Activated naive CD8-positive, alpha-beta T cell treated with anti-CD3 and anti-CD28 coated beads, Interleukin-2, amount 50 U/mL, for 24 hours (primary cell): ENCODE data around the gene PRRC2B.
A peak's percentile ranks its signal among the peaks of the same experiment; 100 is the strongest.

Experiments
- ATAC-seq: fragments of 150-1000 bp; cut with Tn5 transposase; one replicate; pipeline ENCODE4 v1.10.0; 2021
- DNase-seq: peaks from one replicate; pipeline ENCODE4 v3.0.0; 2021
- H3K27ac Mint-ChIP-seq: one replicate; pipeline ENCODE4 v1.8.0; 2021; ENCODE audit warnings: mild to moderate bottlenecking, mixed read lengths
- H3K27me3 Mint-ChIP-seq: one replicate; pipeline ENCODE4 v1.8.0; 2021; ENCODE audit warnings: mixed read lengths
- H3K36me3 Mint-ChIP-seq: one replicate; pipeline ENCODE4 v1.8.0; 2021; ENCODE audit warnings: low read depth, mixed read lengths
- H3K4me1 Mint-ChIP-seq: one replicate; pipeline ENCODE4 v1.8.0; 2021; ENCODE audit warnings: mixed read lengths
- H3K4me3 Mint-ChIP-seq: one replicate; pipeline ENCODE4 v1.8.0; 2021; ENCODE audit warnings: mild to moderate bottlenecking, moderate library complexity, mixed read lengths
- H3K9me3 Mint-ChIP-seq: one replicate; pipeline ENCODE4 v1.8.0; 2021; ENCODE audit warnings: mixed read lengths

The PRRC2B gene

DNA sequence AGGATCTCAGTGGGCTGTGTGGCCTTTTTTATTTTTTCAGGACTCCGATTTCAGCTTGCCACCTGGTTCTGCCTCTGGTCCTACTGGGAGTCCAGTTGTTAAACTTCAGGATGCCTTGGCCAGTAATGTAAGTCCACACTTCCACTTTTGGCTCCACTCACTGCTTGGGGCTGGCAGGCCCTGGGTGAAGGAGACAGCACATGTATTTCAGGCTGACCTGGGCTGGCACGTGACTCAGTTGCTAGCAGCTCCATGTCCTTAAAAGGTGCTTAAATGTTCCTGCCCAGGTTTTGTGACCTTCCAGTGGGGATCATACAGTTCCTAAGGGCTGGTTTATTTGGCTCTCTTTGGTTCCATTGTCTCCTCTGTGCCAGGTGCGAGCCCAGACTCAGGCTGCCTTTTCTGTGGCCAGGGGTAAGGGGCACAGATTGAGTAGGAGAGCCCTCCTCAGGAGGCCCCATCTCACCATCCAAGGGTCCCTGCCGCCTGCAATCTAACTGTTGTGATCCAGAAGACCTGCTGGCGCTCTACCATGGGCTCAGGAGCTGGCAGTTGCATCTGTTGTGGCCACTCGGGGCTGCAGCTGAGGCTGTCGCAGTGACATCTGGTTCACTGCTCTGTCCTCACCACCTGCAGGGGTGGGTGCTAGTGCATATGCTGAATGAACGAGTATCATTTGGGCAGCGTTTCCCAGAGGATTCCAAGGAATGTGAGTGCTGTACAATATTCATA is 89.6 kb downstream of the PRRC2B start:
- Mint-ChIP-seq H3K4me3 (no peak overlapping the region), H3K4me1 (no peaks in the 10 kb centered on the region), H3K27me3 (no peaks in the 10 kb centered on the region), H3K27ac (no peak overlapping the region), H3K36me3 (peaks cover 48% of the 10 kb centered on the region), H3K9me3 (no peaks in the 10 kb centered on the region)
- no peak for ATAC-seq
- DNase-seq: no peak

DNA sequence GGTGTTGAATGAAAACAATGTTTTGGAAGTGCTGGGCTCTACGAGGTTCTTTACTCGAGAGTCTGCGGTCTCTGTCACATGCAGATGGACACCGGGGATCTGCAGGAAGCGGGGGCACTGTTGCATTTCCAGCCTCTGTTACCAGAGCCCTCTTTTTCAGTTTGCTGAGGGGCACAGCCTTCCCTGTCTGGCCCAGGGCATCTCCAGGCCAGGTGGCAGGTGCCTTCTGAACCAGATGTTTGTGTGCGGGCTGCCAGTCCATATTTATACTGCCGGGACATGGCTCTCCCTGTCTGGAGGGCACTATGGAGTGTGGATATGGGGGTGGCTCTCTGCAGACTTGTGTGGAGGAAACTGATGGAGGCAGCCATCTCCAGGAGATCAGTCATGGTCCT is 90.2 kb downstream of the PRRC2B start:
- no peak for DNase-seq
- Mint-ChIP-seq H3K4me1 (no peaks in the 10 kb centered on the region), H3K36me3 (peaks cover 51% of the 10 kb centered on the region), H3K27me3 (no peaks in the 10 kb centered on the region), H3K4me3 (no peak overlapping the region), H3K9me3 (no peaks in the 10 kb centered on the region), H3K27ac (no peak overlapping the region)
- ATAC-seq: no peak

DNA sequence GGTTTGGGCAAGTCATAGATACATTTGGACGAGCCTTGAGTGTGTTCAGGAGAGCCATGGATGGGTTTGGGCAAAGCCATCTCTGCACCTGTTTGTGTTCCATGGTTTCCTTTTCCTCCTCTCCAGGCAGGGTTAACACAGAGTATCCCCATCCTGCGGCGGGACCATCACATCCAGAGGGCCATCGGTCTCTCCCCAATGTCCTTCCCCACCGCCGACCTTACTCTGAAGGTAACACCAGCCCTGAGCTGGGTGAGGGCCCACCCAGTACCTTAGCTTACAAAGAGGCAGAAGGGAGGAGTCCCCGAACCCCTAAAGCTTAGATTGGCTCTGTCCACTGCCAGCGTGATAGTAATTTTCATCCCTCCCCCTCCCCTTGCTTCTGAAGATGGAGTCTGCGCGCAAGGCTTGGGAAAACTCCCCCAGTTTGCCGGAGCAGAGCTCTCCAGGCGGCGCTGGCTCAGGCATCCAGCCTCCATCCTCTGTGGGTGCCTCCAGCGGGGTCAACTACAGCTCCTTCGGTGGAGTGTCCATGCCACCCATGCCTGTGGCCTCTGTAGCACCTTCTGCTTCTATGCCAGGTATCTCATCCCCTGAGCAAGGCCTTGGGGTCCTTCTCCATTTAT is 90.8 kb downstream of the PRRC2B start:
- ATAC-seq: no peak
- H3K9me3 Mint-ChIP-seq: no peaks in the 10 kb centered on the region
- peaks cover 50% of the 10 kb centered on the region for H3K36me3 Mint-ChIP-seq
- no peaks in the 10 kb centered on the region for H3K27me3 Mint-ChIP-seq
- H3K4me1 Mint-ChIP-seq: no peaks in the 10 kb centered on the region
- no peak overlapping the region for H3K27ac Mint-ChIP-seq
- H3K4me3 Mint-ChIP-seq: no peak overlapping the region
- no peak for DNase-seq

DNA sequence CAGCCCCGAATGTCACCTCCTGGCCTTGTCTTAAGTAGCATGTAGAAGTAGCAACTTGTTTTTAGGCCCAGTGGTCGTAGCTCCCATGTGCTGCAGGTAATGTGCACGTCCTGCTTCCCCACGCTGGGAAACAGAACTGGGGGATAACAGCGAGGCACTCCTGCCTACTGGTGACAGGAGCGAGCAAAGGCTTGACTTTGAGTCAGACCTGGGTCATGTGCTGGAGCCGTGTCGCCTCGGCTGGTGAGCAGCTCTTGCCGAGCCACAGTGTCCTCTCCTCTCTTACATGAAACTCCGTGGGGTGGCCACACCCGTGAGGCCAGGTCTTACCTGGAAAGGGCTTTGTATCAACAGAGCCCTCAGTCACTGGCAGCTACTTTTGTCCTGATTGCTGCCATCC is 91.3 kb downstream of the PRRC2B start:
- DNase-seq (no peak), ATAC-seq (no peak)
- Mint-ChIP-seq H3K27ac (no peak overlapping the region), H3K4me1 (no peaks in the 10 kb centered on the region), H3K36me3 (peaks cover 51% of the 10 kb centered on the region), H3K27me3 (no peaks in the 10 kb centered on the region), H3K9me3 (no peaks in the 10 kb centered on the region), H3K4me3 (no peak overlapping the region)

DNA sequence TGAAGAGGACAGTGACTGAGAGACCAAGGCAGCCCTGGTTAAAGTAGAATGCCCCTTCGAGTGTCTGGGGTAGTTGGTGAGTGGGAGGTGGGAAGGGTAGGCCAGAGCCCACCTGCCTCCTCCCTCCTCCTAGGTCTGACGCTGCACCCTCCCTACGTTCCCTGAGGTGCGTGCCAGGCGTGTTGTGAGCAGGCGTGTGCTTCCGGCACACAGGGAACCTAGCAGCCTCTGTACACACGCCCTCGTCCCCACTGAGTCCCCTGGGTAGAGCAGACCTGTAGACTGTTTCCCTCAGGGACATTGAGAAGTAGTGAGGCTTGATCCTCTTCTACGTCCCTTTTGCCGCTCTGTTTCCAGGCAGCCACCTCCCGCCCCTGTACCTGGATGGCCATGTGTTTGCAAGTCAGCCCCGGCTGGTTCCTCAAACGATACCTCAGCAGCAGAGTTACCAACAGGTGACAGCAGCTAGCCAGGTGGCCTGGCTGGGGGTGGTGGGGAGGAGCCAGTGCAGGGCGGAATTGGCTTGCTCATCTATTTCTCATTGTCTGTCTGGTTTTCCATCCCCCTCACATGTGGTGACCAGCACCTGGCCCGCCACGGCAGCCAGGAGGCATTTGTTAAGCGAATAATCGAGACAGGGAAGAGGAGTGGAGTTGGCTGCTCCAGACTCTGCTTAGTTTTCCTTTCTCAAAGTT is 92.0 kb downstream of the PRRC2B start:
- no peaks in the 10 kb centered on the region for H3K4me1 Mint-ChIP-seq
- ATAC-seq (no peak), DNase-seq (no peak)
- H3K27ac Mint-ChIP-seq: peak overlapping the region; percentile 57
- H3K9me3 Mint-ChIP-seq: no peaks in the 10 kb centered on the region
- peaks cover 52% of the 10 kb centered on the region for H3K36me3 Mint-ChIP-seq
- no peaks in the 10 kb centered on the region for H3K27me3 Mint-ChIP-seq
- H3K4me3 Mint-ChIP-seq: no peak overlapping the region

DNA sequence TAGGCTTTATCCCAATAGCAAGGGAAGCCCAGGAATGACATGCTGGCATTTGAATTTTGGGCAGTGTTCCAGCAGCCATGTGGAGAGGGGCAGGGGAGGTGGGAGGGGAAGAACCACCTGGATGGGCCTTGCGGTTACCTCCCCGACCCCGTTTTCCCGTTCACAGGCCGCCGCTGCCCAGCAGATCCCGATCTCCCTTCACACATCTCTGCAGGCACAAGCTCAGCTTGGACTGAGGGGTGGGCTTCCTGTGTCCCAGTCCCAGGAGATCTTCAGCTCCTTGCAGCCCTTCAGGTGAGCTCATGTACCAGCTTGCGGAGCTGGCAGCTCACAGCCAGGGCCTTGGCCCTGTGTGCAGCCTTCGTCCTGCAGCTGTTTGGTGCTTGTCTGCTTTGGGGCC is 93.1 kb downstream of the PRRC2B start:
- Mint-ChIP-seq H3K36me3 (peaks cover 56% of the 10 kb centered on the region), H3K4me1 (no peaks in the 10 kb centered on the region), H3K27me3 (no peaks in the 10 kb centered on the region), H3K27ac (no peak overlapping the region), H3K9me3 (no peaks in the 10 kb centered on the region), H3K4me3 (no peak overlapping the region)
- DNase-seq: no peak
- no peak for ATAC-seq

DNA sequence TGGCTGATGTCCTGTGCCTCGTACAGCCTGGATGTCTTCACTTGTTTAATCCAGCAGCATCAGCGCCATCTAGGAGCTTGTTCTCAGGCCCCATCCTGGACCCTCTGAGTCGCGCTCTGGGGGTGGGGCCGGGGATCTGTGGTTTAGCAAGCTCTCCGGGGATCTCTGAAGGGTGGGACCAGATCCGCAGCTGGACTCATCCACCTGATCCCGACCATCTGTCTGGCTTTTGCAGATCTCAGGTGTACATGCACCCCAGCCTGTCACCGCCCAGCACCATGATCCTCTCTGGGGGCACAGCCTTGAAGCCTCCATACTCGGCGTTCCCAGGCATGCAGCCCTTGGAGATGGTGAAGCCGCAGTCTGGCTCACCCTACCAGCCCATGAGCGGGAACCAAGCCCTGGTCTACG is 93.7 kb downstream of the PRRC2B start:
- no peak for DNase-seq
- Mint-ChIP-seq H3K27ac (no peak overlapping the region), H3K36me3 (peaks cover 52% of the 10 kb centered on the region), H3K27me3 (no peaks in the 10 kb centered on the region), H3K4me1 (no peaks in the 10 kb centered on the region), H3K4me3 (no peak overlapping the region), H3K9me3 (no peaks in the 10 kb centered on the region)
- peak; percentile 12 for ATAC-seq

DNA sequence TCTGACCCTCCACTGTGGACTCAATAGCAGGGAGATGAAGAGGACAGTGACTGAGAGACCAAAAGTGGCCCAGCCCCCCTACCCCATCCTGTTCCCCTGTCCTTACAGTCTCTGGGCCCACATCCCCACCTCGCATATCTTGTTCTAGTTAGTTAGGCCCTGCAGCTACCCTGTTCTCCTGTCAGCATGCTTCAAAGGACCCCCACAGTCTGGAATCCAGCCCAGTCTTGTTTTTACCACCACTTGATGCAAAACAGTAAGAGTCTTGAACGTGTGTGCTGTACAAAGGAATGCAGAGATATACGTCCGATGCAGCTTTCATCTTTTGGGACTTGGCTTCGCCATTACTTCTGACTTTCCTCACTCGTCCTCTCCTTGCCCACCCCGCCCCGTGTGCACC is 96.6 kb downstream of the PRRC2B start:
- H3K4me3 Mint-ChIP-seq: no peak overlapping the region
- no peaks in the 10 kb centered on the region for H3K4me1 Mint-ChIP-seq
- no peak for ATAC-seq
- H3K27ac Mint-ChIP-seq: no peak overlapping the region
- peaks cover 63% of the 10 kb centered on the region for H3K36me3 Mint-ChIP-seq
- no peak for DNase-seq
- H3K27me3 Mint-ChIP-seq: no peaks in the 10 kb centered on the region
- H3K9me3 Mint-ChIP-seq: no peaks in the 10 kb centered on the region

DNA sequence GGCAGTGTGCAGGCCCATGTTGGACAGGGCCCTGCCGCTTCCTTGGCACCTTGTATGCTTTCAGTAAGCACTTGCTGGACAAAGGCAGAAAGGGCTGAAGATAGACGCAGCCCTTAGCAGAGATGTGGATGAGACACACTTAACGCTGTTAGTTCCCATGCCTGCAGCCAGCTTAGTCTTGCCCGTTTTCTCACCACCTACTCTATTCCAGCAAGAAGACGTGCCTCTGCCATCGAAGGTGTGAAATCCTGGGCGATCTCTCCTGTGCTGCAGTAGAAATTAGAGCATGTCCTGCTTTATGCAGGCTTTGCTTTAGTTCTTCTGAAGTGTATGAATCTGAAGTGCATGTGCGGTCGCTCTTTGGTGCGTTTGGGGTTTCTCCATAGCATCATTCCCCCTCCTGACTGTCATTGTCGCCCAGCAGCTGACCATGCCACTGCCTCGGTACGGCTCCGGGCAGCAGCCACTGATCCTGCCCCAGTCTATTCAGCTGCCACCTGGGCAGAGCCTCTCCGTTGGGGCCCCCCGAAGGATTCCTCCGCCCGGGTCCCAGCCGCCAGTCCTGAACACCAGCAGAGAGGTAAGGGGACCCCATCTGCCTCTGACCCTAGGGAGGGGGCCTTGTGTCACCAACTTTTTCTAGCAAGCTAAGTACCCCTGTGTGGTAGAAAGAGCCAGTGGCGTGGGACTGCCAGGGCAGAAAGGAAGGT is 97.3 kb downstream of the PRRC2B start:
- ATAC-seq (no peak), DNase-seq (no peak)
- no peak overlapping the region for H3K27ac Mint-ChIP-seq
- no peaks in the 10 kb centered on the region for H3K4me1 Mint-ChIP-seq
- no peaks in the 10 kb centered on the region for H3K9me3 Mint-ChIP-seq
- no peak overlapping the region for H3K4me3 Mint-ChIP-seq
- peaks cover 63% of the 10 kb centered on the region for H3K36me3 Mint-ChIP-seq
- H3K27me3 Mint-ChIP-seq: no peaks in the 10 kb centered on the region

DNA sequence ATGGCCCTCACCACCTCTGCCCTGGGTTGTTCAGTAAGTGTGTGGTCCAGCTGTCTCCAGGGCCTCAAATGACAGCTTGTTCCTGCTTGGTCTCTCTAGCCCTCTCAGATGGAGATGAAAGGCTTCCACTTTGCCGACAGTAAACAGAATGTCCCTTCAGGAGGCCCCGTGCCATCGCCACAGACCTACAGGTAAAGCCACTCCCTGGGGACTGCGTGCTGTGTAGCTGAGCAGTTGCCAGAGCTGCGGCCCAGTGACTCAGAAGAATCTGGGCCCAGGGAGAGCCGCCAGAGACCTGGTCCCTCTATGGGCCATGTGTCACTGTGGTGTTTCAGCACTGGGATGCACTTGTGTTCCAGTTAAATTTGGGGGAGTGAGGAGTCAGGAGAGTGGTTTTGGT is 98.2 kb downstream of the PRRC2B start:
- no peak overlapping the region for H3K4me3 Mint-ChIP-seq
- H3K4me1 Mint-ChIP-seq: no peaks in the 10 kb centered on the region
- H3K36me3 Mint-ChIP-seq: peaks cover 61% of the 10 kb centered on the region
- H3K9me3 Mint-ChIP-seq: no peaks in the 10 kb centered on the region
- no peak for ATAC-seq
- H3K27ac Mint-ChIP-seq: no peak overlapping the region
- no peak for DNase-seq
- H3K27me3 Mint-ChIP-seq: no peaks in the 10 kb centered on the region

DNA sequence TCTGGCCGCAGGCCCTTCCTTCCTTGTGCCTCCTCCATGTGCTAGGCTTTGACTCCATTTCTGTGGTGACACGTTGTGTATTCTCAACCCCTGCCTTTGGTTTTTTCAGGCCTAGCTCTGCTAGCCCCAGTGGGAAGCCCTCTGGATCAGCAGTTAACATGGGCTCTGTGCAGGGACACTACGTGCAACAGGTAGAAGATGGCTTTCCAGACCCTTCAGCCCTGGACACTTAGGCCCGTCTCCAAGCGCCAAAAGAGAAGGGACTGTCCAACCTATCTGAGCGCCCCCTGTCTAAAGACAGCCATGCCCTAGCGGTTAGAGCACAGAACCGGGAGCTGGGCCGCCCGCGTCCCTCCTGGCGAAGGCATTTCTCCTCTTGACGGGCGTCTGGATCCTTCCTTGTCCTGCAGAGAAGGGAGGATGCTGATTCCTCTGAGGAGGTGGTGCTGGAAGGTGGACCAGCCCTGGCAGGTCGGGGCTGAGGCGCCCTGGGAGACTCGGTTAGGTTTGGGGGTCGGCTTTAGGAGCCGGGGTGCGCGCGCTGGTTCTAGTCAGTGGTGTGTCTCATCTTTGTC is 100.5 kb downstream of the PRRC2B start:
- peaks cover 47% of the 10 kb centered on the region for H3K36me3 Mint-ChIP-seq
- DNase-seq (no peak), ATAC-seq (no peak)
- H3K4me1 Mint-ChIP-seq: peaks cover 6% of the 10 kb centered on the region
- H3K27ac Mint-ChIP-seq: no peak overlapping the region
- H3K9me3 Mint-ChIP-seq: no peaks in the 10 kb centered on the region
- no peaks in the 10 kb centered on the region for H3K27me3 Mint-ChIP-seq
- no peak overlapping the region for H3K4me3 Mint-ChIP-seq

DNA sequence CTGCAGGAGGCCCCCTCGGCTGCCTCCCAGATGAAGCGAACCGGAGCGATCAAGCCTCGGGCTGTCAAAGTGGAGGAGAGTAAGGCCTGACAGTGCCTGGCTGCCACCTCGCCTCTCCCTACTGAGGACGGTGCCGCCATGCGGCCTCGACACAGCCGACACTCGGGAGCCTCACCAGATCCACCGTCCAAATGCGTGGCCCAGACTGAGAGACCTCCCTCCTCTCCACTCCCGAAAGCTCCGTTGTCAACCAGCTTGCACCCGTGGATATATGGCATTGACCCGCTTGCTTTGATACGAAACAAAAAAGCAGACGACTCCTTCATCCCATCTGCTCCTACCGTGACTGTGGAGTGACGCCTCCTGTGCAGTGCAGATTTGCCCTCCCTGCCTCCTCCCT is 101.9 kb downstream of the PRRC2B start:
- ATAC-seq: no peak
- DNase-seq: no peak
- Mint-ChIP-seq H3K27ac (no peak overlapping the region), H3K4me1 (peaks cover 20% of the 10 kb centered on the region), H3K27me3 (no peaks in the 10 kb centered on the region), H3K9me3 (no peaks in the 10 kb centered on the region), H3K36me3 (peaks cover 36% of the 10 kb centered on the region), H3K4me3 (no peak overlapping the region)

DNA sequence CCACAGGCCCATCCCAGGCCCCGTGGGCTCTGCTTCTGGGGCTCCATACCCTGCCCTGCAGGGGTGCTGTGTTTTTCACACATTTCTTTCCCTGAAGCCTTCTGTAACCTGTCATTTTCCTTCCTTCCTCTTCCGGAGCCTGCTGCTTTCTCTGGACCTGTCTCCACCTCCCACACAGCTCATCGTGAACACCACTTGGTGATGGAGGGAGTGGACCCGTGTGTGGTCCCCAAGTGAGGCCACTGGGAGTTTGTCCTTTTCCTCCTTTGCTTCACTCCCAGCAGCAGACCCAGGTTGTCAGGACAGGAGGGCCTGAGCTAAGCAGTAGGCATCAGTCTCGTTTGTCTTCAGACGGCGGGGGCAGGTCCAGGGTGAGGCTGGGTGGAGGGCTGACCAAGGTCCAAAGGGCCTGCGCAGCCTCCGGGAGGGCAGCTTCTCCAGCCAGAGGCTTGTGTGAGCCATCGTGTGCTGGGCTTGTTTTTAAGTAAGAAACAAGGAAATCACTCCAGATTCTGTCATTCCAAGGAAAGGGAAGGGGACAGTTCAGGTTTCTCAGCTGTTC is 103.0 kb downstream of the PRRC2B start:
- peaks cover 32% of the 10 kb centered on the region for H3K4me1 Mint-ChIP-seq
- no peak overlapping the region for H3K27ac Mint-ChIP-seq
- no peak overlapping the region for H3K4me3 Mint-ChIP-seq
- no peak for ATAC-seq
- no peaks in the 10 kb centered on the region for H3K27me3 Mint-ChIP-seq
- no peaks in the 10 kb centered on the region for H3K9me3 Mint-ChIP-seq
- H3K36me3 Mint-ChIP-seq: peaks cover 36% of the 10 kb centered on the region
- DNase-seq: no peak

DNA sequence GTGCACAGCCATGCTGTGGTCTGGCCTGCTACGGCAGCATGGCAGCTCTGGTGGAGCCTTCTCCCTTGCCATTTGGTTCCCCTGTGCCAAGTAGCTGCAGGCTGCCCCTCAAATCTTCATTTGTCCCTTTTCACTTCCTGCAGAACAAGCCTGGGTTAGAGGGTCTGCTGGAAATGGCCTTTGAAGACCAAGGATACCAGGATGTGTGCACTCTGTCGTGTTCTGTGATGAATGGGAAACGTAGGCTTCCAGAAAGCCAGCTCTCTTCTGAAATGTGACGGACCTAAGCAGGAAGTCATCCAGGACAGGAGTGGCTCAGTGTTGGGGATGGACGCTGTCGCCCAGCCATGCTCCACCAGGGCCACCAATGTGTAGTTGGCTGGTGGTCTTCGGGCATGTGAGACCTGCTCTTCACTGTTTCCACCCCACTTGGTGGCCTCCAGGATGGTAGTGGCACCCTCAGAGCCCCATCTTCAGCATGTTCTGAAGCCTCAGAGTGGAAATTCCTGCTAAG is 105.4 kb downstream of the PRRC2B start:
- no peak for ATAC-seq
- Mint-ChIP-seq H3K9me3 (no peaks in the 10 kb centered on the region), H3K36me3 (peaks cover 20% of the 10 kb centered on the region), H3K27me3 (no peaks in the 10 kb centered on the region), H3K27ac (peak overlapping the region; percentile 54), H3K4me1 (peaks cover 51% of the 10 kb centered on the region), H3K4me3 (no peak overlapping the region)
- DNase-seq: no peak
